Measurements from ENCODE around the gene MARCHF9.

MARCHF9 gene

GRCh38 chr12:57775044-57775443 is 20.1 kb downstream of the MARCHF9 start:
- TF ChIP-seq JUND (IDR thresholded peaks at IDR 0.05; ENCODE audit: low read depth) = no peak
- DNase-seq (ENCODE audit: low read depth in 1 of 2, low spot score in 1 of 2) = no peak
- in situ Hi-C loops (cut with HindIII; ENCODE audit: low pct_unique_long_range_greater_than_20kb, low sequenced_read_pairs) = no loop called here

DNA sequence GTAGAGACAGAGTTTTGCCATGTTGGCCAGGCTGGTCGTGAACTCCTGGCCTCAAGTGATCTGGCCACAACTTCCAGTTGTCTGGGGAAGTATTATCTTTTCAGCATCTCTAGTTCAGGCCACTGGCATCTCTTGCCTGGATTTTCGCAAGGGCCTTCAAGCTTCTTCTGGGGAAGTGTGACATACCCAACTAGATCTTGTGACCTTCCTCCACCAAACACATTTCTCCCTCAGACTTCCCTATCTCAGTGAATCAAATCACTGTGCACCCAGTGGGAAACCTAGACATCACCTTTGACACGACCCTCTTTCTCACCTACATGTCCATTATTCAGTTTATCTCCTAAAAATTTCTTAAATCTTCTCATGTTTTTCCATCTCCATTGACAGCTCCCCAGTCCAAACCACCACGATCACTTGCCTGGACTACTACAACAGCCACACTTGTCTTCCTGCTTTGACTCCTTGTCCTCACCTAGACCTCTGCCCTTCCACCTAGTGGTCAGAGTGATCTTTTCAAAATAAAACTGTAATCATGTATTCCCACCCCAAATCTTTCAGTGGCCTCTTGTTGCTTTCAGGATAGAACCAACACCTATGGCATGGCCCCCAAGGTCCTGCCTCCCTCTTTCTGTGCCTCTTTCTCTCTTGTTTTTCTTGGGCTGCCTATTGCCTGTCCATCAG is 20.8 kb downstream of the MARCHF9 start:
- no peak for DNase-seq (ENCODE audit: low read depth in 1 of 2, low spot score in 1 of 2)
- no peak for TF ChIP-seq JUND (IDR thresholded peaks at IDR 0.05; ENCODE audit: low read depth)
- in situ Hi-C loops (cut with HindIII; ENCODE audit: low pct_unique_long_range_greater_than_20kb, low sequenced_read_pairs) = no loop called here

- TF ChIP-seq JUND (IDR thresholded peaks at IDR 0.05; ENCODE audit: low read depth) = no peak
- in situ Hi-C loops (cut with HindIII; ENCODE audit: low pct_unique_long_range_greater_than_20kb, low sequenced_read_pairs) = no loop called here
- no peak for DNase-seq (ENCODE audit: low read depth in 1 of 2, low spot score in 1 of 2)
Observed at GRCh38 chr12:57776247-57776587, 21.3 kb downstream of the MARCHF9 start.

DNA sequence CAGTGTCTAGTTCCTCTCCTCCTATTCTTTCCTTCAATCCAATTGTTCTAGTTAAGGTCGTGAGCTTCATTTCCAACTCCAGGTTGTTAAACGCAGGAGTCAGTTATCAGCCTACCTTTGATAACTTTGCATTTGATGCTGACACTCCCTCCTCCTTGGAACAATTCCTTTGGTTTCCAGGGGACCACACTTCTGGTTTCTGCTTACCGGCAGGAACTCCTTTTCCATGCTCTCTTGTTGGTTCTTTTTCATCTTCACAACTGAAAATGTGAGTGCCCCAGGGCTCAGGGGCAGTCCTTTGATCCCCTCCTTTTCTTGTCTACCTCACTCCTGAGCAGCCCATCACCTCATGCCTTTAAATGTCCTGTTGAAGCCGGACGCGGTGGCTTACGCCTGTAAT is 22.5 kb downstream of the MARCHF9 start:
- no peak for TF ChIP-seq JUND (IDR thresholded peaks at IDR 0.05; ENCODE audit: low read depth)
- in situ Hi-C loops (cut with HindIII; ENCODE audit: low pct_unique_long_range_greater_than_20kb, low sequenced_read_pairs) = no loop called here
- DNase-seq (ENCODE audit: low read depth in 1 of 2, low spot score in 1 of 2) = no peak

- no peak for DNase-seq (ENCODE audit: low read depth in 1 of 2, low spot score in 1 of 2)
- no peak for TF ChIP-seq JUND (IDR thresholded peaks at IDR 0.05; ENCODE audit: low read depth)
- in situ Hi-C loops (cut with HindIII; ENCODE audit: low pct_unique_long_range_greater_than_20kb, low sequenced_read_pairs) = no loop called here
Observed at GRCh38 chr12:57777911-57778310, 23.0 kb downstream of the MARCHF9 start.

DNA sequence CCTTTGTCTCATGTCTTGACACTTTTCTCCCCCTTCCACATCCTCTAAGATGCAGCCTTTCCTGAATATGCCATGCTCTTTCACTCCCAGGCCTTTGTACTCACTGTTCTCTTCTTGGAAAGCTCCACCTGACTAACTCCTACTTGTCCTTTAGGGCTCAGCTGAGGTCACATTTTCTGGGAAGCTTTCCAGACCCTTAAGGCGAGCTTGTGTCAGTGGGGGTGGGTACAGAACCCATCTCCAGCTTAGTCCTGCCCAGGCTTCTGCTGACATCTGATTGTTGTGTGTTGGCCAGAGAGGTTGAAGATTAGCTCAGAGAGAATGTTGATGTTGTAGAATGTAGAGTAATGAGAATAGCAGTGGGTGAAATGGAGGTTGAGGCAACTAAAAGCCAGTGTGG is 24.8 kb downstream of the MARCHF9 start:
- DNase-seq (ENCODE audit: low read depth in 1 of 2, low spot score in 1 of 2) = no peak
- TF ChIP-seq JUND (IDR thresholded peaks at IDR 0.05; ENCODE audit: low read depth) = no peak
- in situ Hi-C loops (cut with HindIII; ENCODE audit: low pct_unique_long_range_greater_than_20kb, low sequenced_read_pairs) = no loop called here

GRCh38 chr12:57780284-57780897 is 25.5 kb downstream of the MARCHF9 start:
- in situ Hi-C loops (cut with HindIII; ENCODE audit: low pct_unique_long_range_greater_than_20kb, low sequenced_read_pairs) = no loop called here
- no peak for DNase-seq (ENCODE audit: low read depth in 1 of 2, low spot score in 1 of 2)
- no peak for TF ChIP-seq JUND (IDR thresholded peaks at IDR 0.05; ENCODE audit: low read depth)

- TF ChIP-seq JUND (IDR thresholded peaks at IDR 0.05; ENCODE audit: low read depth) = no peak
- no peak for DNase-seq (ENCODE audit: low read depth in 1 of 2, low spot score in 1 of 2)
- in situ Hi-C loops (cut with HindIII; ENCODE audit: low pct_unique_long_range_greater_than_20kb, low sequenced_read_pairs) = no loop called here
Observed at GRCh38 chr12:57781244-57781643, 26.3 kb downstream of the MARCHF9 start.

DNA sequence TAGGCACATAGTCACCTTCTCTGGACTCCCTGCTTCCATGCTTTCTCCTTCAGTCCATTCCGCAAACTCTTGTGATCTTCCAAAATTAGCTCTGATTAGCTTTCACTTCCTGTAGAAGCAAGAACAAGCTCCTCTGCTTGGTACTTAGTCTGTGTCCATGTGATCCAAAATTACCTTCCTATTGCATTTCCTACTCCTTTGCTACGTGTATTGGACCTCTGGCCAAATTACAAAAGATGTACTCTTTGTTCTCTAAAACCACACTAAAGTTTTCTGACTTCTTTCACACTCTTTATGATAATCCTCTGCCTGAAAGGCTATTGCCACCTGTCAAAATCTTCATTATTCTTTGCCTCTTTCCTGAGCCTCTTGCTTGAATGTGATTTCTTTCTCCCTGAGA is 26.9 kb downstream of the MARCHF9 start:
- no peak for TF ChIP-seq JUND (IDR thresholded peaks at IDR 0.05; ENCODE audit: low read depth)
- no peak for DNase-seq (ENCODE audit: low read depth in 1 of 2, low spot score in 1 of 2)
- in situ Hi-C loops (cut with HindIII; ENCODE audit: low pct_unique_long_range_greater_than_20kb, low sequenced_read_pairs) = no loop called here

DNA sequence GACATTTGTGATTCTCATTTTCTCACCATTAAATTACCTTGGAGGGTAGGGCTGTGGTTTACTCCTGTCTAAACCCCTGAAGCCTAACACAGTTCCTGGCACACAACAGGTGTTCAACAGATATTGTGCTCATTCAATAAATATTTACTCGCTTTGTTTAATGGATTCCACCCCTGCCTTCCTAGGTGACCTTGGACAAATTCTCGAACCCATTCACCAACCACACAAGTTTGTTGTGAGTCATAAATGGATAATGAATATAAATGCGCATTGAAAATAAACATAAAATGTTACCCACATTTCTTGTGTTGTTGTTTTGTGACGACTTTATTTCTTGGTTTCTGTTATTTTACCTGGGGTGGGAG is 27.3 kb downstream of the MARCHF9 start:
- in situ Hi-C loops (cut with HindIII; ENCODE audit: low pct_unique_long_range_greater_than_20kb, low sequenced_read_pairs) = no loop called here
- no peak for DNase-seq (ENCODE audit: low read depth in 1 of 2, low spot score in 1 of 2)
- no peak for TF ChIP-seq JUND (IDR thresholded peaks at IDR 0.05; ENCODE audit: low read depth)

GRCh38 chr12:57782608-57783465 is 27.9 kb downstream of the MARCHF9 start, which contains the start of gene TSFM:
Gene TSFM (plus strand): TSS chr12:57782787. CDS start chr12:57782802, 15 bp downstream.
- TF ChIP-seq JUND (IDR thresholded peaks at IDR 0.05; ENCODE audit: low read depth) = no peak
- in situ Hi-C loops (cut with HindIII; ENCODE audit: low pct_unique_long_range_greater_than_20kb, low sequenced_read_pairs) = no loop called here
- DNase-seq (ENCODE audit: low read depth in 1 of 2, low spot score in 1 of 2) = peak; percentile 72 to 98

DNA sequence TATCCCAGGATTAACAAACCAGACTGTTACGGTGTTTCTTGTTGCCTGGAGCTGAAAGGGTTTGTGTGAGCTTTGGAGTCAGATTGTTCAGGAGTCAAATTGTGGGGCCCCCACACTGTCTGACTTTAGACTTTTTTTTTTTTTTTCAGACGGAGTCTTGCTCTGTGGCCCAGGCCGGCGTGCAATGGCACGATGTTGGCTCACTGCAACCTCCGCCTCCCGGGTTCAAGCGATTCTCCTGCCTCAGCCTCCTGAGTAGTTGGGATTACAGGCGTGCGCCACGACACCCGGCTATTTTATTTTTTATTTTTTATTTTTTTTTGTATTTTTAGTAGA is 28.5 kb downstream of the MARCHF9 start:
- no peak for TF ChIP-seq JUND (IDR thresholded peaks at IDR 0.05; ENCODE audit: low read depth)
- no peak for DNase-seq (ENCODE audit: low read depth in 1 of 2, low spot score in 1 of 2)

DNA sequence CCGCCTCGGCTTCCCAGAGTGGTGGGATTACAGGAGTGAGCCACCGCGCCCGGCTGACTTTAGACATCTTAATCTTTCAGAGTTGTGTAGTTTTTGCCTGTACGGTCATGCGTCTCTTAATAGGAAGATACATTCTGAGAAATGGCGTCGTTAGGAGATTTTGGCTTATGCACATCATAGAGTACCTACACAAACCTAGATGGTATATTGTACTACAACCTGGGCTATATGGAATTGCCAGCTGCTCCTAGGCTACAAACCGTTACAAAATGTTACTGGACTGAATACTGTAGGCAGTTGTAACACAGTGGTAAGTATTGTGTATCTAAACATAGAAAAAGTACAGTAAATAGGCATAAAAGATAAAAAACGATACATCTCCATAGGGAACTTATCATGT is 29.0 kb downstream of the MARCHF9 start:
- in situ Hi-C loops (cut with HindIII; ENCODE audit: low pct_unique_long_range_greater_than_20kb, low sequenced_read_pairs) = no loop called here
- no peak for DNase-seq (ENCODE audit: low read depth in 1 of 2, low spot score in 1 of 2)
- TF ChIP-seq JUND (IDR thresholded peaks at IDR 0.05; ENCODE audit: low read depth) = no peak

More for the DNA sequence above, 28.5 kb downstream of the MARCHF9 start:
- in situ Hi-C loops (cut with HindIII; ENCODE audit: low pct_unique_long_range_greater_than_20kb, low sequenced_read_pairs) = no loop called here

Measured in T47D (cell line).